T-cell (primary cell): Measurements from ENCODE around the gene MCEE. TPM values are rescaled to one million over a fixed set of nuclear protein-coding genes. Genes with fewer than 3 reads are reported as not detected.
"Not testable (repeated sequence)": the region's sequence is repeated elsewhere in the genome, so short reads cannot be mapped to it uniquely, and the experiment has no call there.

Source experiments
- ATAC-seq, 4 experiments: fragments of 200-7000 bp in 3 of 4; fragments of 150-1000 bp in 1 of 4; cut with Tn5 transposase; replicated peaks in 1 of 4; 1 replicate in 3 of 4; 2 replicates in 1 of 4; pipeline ENCODE4 v1.10.0; 2021; ENCODE audit warnings: moderate library complexity in 3 of 4, mild to moderate bottlenecking in 2 of 4, moderate number of reproducible peaks in 1 of 4
- CTCF ChIA-PET, 2 donors: fragments of 300-600 bp; sonication (Branson Sonifier 250); formaldehyde crosslinking; loops; one replicate each; lab custom pipeline; 2022; ENCODE audit warnings: antibody characterized with exemption in 2 of 2; lab: Charles Lee
- POLR2A ChIA-PET, 2 donors: fragments of 300-600 bp; sonication (Branson Sonifier 250); formaldehyde crosslinking; loops; one replicate each; lab custom pipeline; 2022; ENCODE audit warnings: antibody characterized with exemption in 2 of 2; lab: Charles Lee
- DNase-seq, 35 experiments: peaks; one replicate each; pipeline versions ENCODE4 v3.0.0 to v3.0.0-alpha.2; 2013 to 2023
- H3K27ac ChIP-seq: one replicate; pipeline ENCODE4 v1.5.1; 2013; ENCODE audit warnings: low read length
- H3K27me3 ChIP-seq, 2 experiments: replicated peaks in 1 of 2; 1 replicate in 1 of 2; 2 replicates in 1 of 2; pipeline versions ENCODE4 v1.6.1 to v1.7.0; 2013; ENCODE audit warnings: low read length in 1 of 2, mixed read lengths in 1 of 2; ENCODE audit not compliant: control insufficient read depth in 2 of 2, insufficient read depth in 2 of 2; ENCODE audit errors: extremely low read depth in 1 of 2
- H3K36me3 ChIP-seq, 2 donors: 1 replicate in 1 of 2; 2 replicates in 1 of 2; pipeline versions ENCODE4 v1.6.1 to v1.7.0; 2013; ENCODE audit warnings: low read length in 1 of 2; ENCODE audit not compliant: control insufficient read depth in 2 of 2, insufficient read depth in 1 of 2; ENCODE audit errors: extremely low read depth in 1 of 2
- H3K4me1 ChIP-seq, 2 experiments: 1 replicate in 1 of 2; 2 replicates in 1 of 2; pipeline versions ENCODE4 v1.6.1 to v1.7.0; 2013; ENCODE audit warnings: low read length in 2 of 2, mixed read lengths in 1 of 2; ENCODE audit not compliant: insufficient read depth in 2 of 2, control insufficient read depth in 1 of 2; ENCODE audit errors: extremely low read depth in 1 of 2
- H3K4me3 ChIP-seq, 2 donors: 1 replicate in 1 of 2; 2 replicates in 1 of 2; pipeline versions ENCODE4 v1.5.1 to v1.7.0; 2013; ENCODE audit warnings: mild to moderate bottlenecking in 2 of 2, low read length in 1 of 2, moderate library complexity in 1 of 2; ENCODE audit not compliant: control insufficient read depth in 1 of 2; ENCODE audit errors: extremely low read depth in 1 of 2
- H3K9me3 ChIP-seq: 2 replicates; pipeline ENCODE4 v1.7.0; 2013
- H3K27ac Mint-ChIP-seq, 2 donors: one replicate each; pipeline ENCODE4 v1.8.0; 2020 to 2021; ENCODE audit warnings: mild to moderate bottlenecking in 2 of 2, mixed read lengths in 2 of 2
- H3K27me3 Mint-ChIP-seq, 2 donors: one replicate each; pipeline ENCODE4 v1.8.0; 2021 to 2022; ENCODE audit warnings: mixed read lengths in 2 of 2
- H3K36me3 Mint-ChIP-seq: one replicate; pipeline ENCODE4 v1.8.0; 2021; ENCODE audit warnings: mixed read lengths
- H3K4me1 Mint-ChIP-seq, 3 donors: one replicate each; pipeline ENCODE4 v1.8.0; 2020 to 2022; ENCODE audit warnings: mixed read lengths in 3 of 3, mild to moderate bottlenecking in 1 of 3
- H3K4me3 Mint-ChIP-seq, 3 donors: one replicate each; pipeline ENCODE4 v1.8.0; 2020 to 2022; ENCODE audit warnings: mild to moderate bottlenecking in 3 of 3, mixed read lengths in 3 of 3, moderate library complexity in 3 of 3
- H3K9me3 Mint-ChIP-seq, 3 donors: one replicate each; pipeline ENCODE4 v1.8.0; 2020 to 2022; ENCODE audit warnings: mixed read lengths in 3 of 3
- WGBS: methylation state at CpG from one replicate; pipeline ENCODE4 v1.1.5; 2013; ENCODE audit warnings: missing lambda C conversion rate; ENCODE audit not compliant: insufficient coverage; 5-methylcytosine and 5-hydroxymethylcytosine counted together
- total RNA-seq, 35 experiments: library from RNA in 6 of 35; stranded (reverse) in 6 of 35; fragments of 120-200 nt in 1 of 35; gene quantifications; one replicate each; pipeline versions ENCODE4 v1.2.1 to v1.2.4 and lab custom pipeline; 2013 to 2026

MCEE gene
- total RNA-seq, 5 donors from 2014 or later (not counting 1 experiment from before 2014, with no cell fraction given) = 13.7 to 22.4 (median 19.5) TPM

DNA sequence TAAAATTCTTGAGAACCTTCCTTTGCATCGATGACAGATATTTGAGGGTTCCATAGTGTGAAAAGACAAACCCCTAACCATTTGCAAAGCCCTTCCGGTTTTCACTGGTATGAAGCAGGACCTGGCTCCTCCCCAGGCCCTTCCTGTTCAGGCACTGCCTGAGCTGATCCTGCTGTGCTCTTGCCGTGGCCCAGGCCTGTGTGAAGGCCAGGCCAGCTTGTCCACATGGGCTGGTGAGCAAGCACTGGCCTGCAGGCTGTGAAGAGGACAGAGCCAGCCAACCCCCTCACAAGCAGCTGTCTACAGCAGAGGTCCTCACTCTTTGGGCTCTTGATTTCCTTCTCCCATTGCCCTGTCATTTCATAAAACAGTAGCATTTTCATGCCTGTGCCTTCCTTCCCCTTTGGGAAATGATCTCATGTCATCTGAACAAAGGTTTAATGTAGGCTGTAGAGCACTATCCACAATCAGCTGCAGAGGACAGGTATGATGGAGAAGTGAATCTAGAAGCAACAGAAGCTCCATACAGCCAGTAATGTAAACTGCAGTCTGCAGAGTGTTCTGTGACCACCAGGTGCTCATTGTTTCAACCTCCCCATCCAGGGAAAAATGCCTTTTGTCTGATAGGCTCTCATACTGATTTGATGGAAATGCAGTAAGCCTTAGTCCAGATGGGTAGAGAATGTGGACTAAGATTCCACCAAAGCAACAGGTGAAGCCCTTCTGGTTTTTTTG lies 20.2 kb upstream of the MCEE start:
- Histone ChIP-seq H3K9me3 (no peaks in the 10 kb centered on the region), H3K27ac (no peak overlapping the region), H3K4me1 (no peaks in the 10 kb centered on the region), H3K36me3 (peaks cover 5 to 46% of the 10 kb centered on the region in 2 donors), H3K4me3 (no peak overlapping the region), H3K27me3 (no peaks in the 10 kb centered on the region)
- no peak for ATAC-seq
- Mint-ChIP-seq H3K4me1 (no peaks in the 10 kb centered on the region), H3K27ac (no peak overlapping the region), H3K27me3 (peaks cover 0 to 1% of the 10 kb centered on the region in 2 donors), H3K36me3 (peaks cover 41% of the 10 kb centered on the region), H3K9me3 (no peaks in the 10 kb centered on the region), H3K4me3 (no peak overlapping the region)
- CTCF ChIA-PET = interaction anchor here (0.6 to 0.9 kb wide), 2 partner anchors 150 to 1611 kb away, joined by 3 to 4 read pairs; no protein-coding TSS in a partner anchor
- no peak for DNase-seq
- WGBS = 81% methylated on average over 2 of the region's 3 CpGs
- POLR2A ChIA-PET = no interaction called here

DNA sequence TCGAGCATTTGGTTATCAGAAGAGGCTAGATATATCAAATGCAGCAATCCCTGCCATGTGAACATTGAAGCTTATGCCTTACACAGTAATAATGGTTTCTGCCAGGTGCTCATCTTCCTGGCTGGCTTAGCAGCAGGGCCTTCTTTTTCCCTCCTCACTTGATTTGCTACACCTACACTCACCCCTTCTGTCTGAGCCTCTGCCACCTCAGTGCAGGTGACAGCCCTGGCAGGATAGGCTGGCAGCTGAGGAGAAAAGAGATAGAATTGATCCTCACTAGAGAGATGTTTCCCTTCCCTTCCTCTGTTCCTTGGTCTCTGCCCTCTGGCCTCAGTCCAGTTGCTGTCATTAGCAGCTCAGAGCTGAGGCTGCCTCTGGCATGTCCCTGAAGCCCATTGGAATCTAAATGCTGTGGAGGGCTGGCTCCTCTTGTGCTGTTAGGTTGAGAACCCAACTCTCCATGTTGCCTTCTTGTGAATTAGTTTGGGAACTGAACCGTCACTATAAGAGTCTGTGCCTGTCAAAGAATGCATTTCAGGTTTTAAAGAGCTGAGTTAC lies 18.6 kb upstream of the MCEE start:
- Histone ChIP-seq H3K36me3 (peaks cover 17 to 63% of the 10 kb centered on the region in 2 donors), H3K27ac (no peak overlapping the region), H3K4me1 (no peaks in the 10 kb centered on the region), H3K4me3 (no peak overlapping the region), H3K27me3 (no peaks in the 10 kb centered on the region), H3K9me3 (no peaks in the 10 kb centered on the region)
- ATAC-seq (no peak), DNase-seq (no peak)
- WGBS = 100% methylated on average over 1 of the region's 2 CpGs
- POLR2A ChIA-PET = no interaction called here
- Mint-ChIP-seq H3K27me3 (no peaks in the 10 kb centered on the region), H3K9me3 (no peaks in the 10 kb centered on the region), H3K4me3 (no peak overlapping the region), H3K27ac (no peak overlapping the region), H3K36me3 (peaks cover 57% of the 10 kb centered on the region), H3K4me1 (no peaks in the 10 kb centered on the region)
- CTCF ChIA-PET = no interaction called here

DNA sequence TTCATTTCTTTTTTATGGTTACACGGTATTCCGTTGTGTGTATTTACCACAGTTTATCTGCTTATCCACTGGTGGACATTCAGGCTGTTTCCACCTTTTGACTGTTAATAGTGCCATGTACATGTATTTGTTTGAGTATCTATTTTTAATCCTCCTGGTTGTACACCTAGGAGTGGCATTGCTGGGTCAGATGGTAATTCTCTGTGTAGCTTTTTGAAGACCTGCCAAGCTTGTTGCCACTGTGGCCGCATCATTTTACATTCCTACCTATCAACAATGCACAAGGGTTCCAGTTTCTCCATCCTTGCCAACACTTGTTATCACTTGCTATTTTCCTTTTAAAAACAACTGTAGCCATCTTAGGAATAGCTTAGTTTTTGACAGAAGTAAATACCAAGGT lies 13.8 kb upstream of the MCEE start:
- peaks cover 17 to 88% of the 10 kb centered on the region in 2 donors for H3K36me3 ChIP-seq
- DNase-seq (no peak), ATAC-seq (no peak)
- H3K27ac Mint-ChIP-seq = no peak overlapping the region
- no peaks in the 10 kb centered on the region for H3K27me3 Mint-ChIP-seq
- no peak overlapping the region for H3K4me3 ChIP-seq
- WGBS = 100% methylated on average over 1 of the region's 3 CpGs
- no peaks in the 10 kb centered on the region for H3K27me3 ChIP-seq
- no peaks in the 10 kb centered on the region for H3K9me3 ChIP-seq
- CTCF ChIA-PET = interaction anchor here in 1 of 2 donors (1.0 kb wide), 1 partner anchor 13 kb away, joined by 3 read pairs; no protein-coding TSS in a partner anchor
- H3K27ac ChIP-seq = no peak overlapping the region
- no peak overlapping the region for H3K4me3 Mint-ChIP-seq
- H3K4me1 ChIP-seq = no peaks in the 10 kb centered on the region
- peaks cover 78% of the 10 kb centered on the region for H3K36me3 Mint-ChIP-seq
- POLR2A ChIA-PET = no interaction called here
- no peaks in the 10 kb centered on the region for H3K4me1 Mint-ChIP-seq
- no peaks in the 10 kb centered on the region for H3K9me3 Mint-ChIP-seq

DNA sequence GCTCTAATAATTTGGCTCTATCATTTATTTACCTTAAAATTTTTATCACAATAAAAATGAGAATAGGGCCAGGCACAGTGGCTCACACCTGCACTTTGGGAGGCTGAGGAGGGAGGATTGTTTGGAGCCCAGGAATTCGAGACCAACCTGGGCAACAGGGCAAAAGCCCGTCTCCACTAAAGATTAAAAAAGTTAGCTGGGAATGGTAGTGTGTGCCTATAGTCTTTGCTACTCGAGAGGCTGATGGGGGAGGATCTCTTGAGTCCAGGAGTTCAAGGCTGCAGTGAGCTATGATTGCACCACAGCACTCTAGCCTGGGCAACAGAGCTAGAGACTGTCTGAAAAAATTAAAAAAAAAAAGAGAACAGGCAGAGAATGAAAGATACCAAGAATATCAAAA lies 6.1 kb upstream of the MCEE start:
- peaks cover 0 to 61% of the 10 kb centered on the region in 2 donors for H3K36me3 ChIP-seq
- Mint-ChIP-seq H3K9me3 (no peaks in the 10 kb centered on the region), H3K27me3 (no peaks in the 10 kb centered on the region), H3K27ac (no peak overlapping the region), H3K4me3 (no peak overlapping the region), H3K36me3 (peaks cover 40% of the 10 kb centered on the region), H3K4me1 (no peaks in the 10 kb centered on the region)
- H3K27ac ChIP-seq = no peak overlapping the region
- POLR2A ChIA-PET = no interaction called here
- H3K4me3 ChIP-seq = no peak overlapping the region
- peaks cover 5 to 9% of the 10 kb centered on the region in 2 experiments for H3K4me1 ChIP-seq
- CTCF ChIA-PET = no interaction called here
- no peaks in the 10 kb centered on the region for H3K9me3 ChIP-seq
- no CpG with 5 or more reads among the region's 3 CpGs for WGBS
- H3K27me3 ChIP-seq = no peaks in the 10 kb centered on the region
- ATAC-seq = no peak
- no peak for DNase-seq

DNA sequence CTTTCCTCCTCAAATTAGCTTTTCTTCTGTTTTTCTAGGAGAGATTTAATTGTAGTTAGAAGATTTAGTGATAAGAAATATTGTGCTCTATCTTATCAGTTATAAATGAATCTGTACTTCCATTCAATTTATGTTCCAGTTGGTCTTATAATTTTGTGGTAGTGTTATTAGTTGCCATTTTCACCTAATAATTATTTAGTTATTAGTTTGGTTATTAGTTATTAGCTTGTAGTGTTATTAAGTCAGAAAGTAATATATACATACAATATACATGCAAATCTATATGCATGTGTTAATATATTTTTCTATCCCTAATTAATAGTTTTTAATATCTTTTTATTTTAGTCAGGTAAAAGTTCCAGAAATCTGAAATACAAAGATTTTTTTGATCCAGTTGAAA lies 3.6 kb upstream of the MCEE start:
- Mint-ChIP-seq H3K4me1 (peaks cover 8 to 12% (median 12%) of the 10 kb centered on the region in 3 donors), H3K9me3 (no peaks in the 10 kb centered on the region), H3K4me3 (no peak overlapping the region), H3K27ac (no peak overlapping the region), H3K36me3 (peaks cover 20% of the 10 kb centered on the region), H3K27me3 (no peaks in the 10 kb centered on the region)
- ATAC-seq (no peak), DNase-seq (no peak)
- Histone ChIP-seq H3K36me3 (peaks cover 0 to 38% of the 10 kb centered on the region in 2 donors), H3K4me3 (no peak overlapping the region), H3K4me1 (peaks cover 17% of the 10 kb centered on the region in 2 experiments), H3K27me3 (no peaks in the 10 kb centered on the region), H3K27ac (no peak overlapping the region), H3K9me3 (no peaks in the 10 kb centered on the region)
- CTCF ChIA-PET = no interaction called here
- POLR2A ChIA-PET = no interaction called here

DNA sequence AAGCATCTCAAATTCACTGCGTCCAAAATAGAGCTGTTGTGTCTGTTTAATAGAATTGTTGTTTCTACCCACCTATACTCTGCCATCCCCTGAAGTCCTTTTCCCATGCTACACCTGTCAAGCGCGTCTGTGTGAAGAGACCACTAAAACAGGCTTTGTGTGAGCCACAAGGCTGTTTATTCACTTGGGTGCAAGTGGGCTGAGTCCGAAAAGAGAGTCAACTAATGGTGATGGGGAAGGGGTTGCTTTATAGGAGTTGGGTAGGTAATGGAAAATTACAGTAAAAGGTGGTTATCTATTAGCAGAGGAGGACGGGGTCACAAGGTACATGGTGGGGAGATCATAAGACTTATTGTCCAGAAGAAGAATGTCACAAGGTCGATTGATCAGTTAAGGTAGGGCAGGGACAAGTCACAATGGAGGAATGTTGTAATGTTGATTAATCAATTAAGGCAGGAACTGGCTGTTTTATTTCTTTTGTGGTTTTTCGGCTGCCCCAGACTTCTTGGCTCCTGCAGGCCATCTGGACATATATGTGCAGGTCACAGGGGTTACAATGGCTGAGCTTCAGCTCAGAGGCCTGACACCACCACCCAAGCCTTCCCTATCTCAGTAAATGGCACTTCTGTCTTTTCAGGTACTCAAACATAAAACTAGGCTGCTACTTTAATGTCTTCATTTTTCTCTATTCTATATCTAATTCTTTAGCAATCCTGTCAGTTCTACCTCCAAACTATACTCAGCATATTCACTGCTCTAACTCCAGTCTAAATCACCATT lies 1.5 kb upstream of the MCEE start:
- H3K27me3 ChIP-seq, DNase-seq, H3K27me3 Mint-ChIP-seq, H3K4me3 Mint-ChIP-seq, H3K9me3 ChIP-seq, H3K9me3 Mint-ChIP-seq, H3K27ac Mint-ChIP-seq, ATAC-seq, H3K36me3 Mint-ChIP-seq: not testable (repeated sequence)
- Histone ChIP-seq H3K4me3 (peak overlapping the region; percentile 85 to 98), H3K36me3 (peaks cover 0 to 22% of the 10 kb centered on the region in 2 donors), H3K27ac (peak overlapping the region; percentile 77), H3K4me1 (peaks cover 17 to 20% of the 10 kb centered on the region in 2 experiments)
- WGBS = 86% methylated on average over 2 of the region's 7 CpGs
- peaks cover 18 to 23% (median 19%) of the 10 kb centered on the region in 3 donors for H3K4me1 Mint-ChIP-seq
- POLR2A ChIA-PET = interaction anchor here (0.6 to 3.1 kb wide), 5 partner anchors 60 to 839 kb away, joined by 3 to 20 read pairs (median 5); partner anchors contain the start of genes NAGK (in 1 of the 2) and PAIP2B (in 1 of the 2)
- CTCF ChIA-PET = interaction anchor here in 1 of 2 donors (0.9 to 1.6 kb wide), 5 partner anchors 60 to 200 kb away, joined by 3 to 6 read pairs (median 5); partner anchors contain the start of genes NAGK, PAIP2B and ZNF638
